HFF-Myc (cell line): ENCODE results near the gene ENAH.
"Not testable (repeated sequence)": the region's sequence is repeated elsewhere in the genome, so short reads cannot be mapped to it uniquely, and the experiment has no call there.

ENCODE experiments used
- DNase-seq: peaks from one replicate; pipeline ENCODE4 v3.0.0-alpha.2; 2011; ENCODE audit warnings: low read depth; ENCODE audit errors: extremely low read depth
- H3K4me3 ChIP-seq: replicated peaks from 2 replicates; pipeline ENCODE4 v1.5.1; 2011; ENCODE audit warnings: low read depth, mild to moderate bottlenecking, control low read depth, low read length
- CTCF ChIP-seq: IDR thresholded peaks from 2 replicates; pipeline ENCODE4 v1.5.1; 2012; ENCODE audit warnings: mild to moderate bottlenecking, low read depth, low read length, control low read depth; ENCODE audit errors: missing control alignments

ENAH gene

DNA sequence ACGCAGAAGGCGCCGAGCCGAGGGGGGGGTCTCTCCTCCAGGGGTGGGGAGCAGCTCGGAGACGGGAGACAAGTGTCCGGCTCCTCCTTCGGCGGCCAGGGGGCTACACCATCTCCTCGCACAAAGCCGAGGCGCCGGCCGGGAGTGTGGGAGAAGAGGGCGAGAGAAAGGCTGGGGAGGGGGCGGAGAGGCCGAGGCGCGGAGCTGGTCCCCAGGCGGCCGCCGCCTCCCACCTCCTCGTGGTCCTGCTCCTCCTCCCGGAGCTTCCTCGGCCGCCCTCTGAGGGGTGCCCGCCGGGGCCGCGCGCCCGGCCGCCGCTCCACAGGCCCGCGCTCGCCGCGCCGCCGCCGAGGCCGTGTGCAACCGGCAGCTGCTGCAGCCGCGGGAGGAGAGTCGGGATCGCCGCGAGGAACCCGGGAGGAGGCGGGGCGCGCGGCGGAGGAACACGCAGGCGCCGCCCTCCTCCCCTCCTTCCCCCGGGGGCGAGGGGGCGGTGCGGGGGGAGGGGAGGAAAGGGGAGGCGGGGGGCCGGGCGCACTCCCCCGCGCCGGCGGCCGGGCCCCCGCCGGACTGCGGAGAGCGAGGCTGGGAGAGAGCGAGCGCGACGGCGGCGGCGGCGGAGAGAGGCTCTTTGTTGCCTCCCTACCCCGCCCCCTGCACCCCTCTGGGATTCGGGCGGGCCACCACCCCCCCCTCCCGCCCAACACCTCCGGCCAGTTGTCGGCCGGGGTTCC is at the start of gene ENAH:
Gene ENAH, minus strand, starts transcription at position 395 of the 734 bp plus-strand sequence. CDS start 433 bp downstream, outside the sequence.
- H3K4me3 ChIP-seq, result peak within 1 kb of the TSS; percentile 94
- no peak for DNase-seq
- no peak for TF ChIP-seq CTCF

GRCh38 chr1:225700889-225701465 is 48.1 kb upstream of the ENAH start:
- no peak for DNase-seq
- H3K4me3 ChIP-seq, result no peak overlapping the region

GRCh38 chr1:225700164-225700821 is 47.4 kb upstream of the ENAH start:
- DNase-seq, result peak; percentile 95
- TF ChIP-seq CTCF, result no peak
- H3K4me3 ChIP-seq, result no peak overlapping the region; the same call in 1 of the 2 replicates

More at GRCh38 chr1:225700889-225701465, 48.1 kb upstream of the ENAH start:
- TF ChIP-seq CTCF, result no peak

DNA sequence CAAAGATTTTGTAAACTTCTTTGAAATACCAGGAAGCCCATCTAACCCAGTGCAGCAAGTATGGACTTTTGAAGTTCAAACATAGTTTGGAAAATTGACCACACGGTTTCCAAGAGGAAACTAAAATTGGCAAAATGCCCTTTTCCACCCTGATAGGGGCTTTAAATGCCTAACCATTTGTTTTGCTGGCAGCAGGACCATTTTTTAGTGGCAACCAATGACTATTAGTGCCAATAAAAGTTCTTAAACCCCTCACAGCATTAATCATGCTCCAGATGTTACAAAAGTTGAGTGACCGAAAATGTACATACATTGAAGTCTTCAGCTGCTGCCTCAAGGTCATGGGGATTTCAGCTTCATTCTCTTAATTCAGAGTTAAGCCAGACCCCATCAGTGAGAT is 46.4 kb upstream of the ENAH start:
- TF ChIP-seq CTCF, result no peak
- no peak overlapping the region for H3K4me3 ChIP-seq
- DNase-seq, result no peak

DNA sequence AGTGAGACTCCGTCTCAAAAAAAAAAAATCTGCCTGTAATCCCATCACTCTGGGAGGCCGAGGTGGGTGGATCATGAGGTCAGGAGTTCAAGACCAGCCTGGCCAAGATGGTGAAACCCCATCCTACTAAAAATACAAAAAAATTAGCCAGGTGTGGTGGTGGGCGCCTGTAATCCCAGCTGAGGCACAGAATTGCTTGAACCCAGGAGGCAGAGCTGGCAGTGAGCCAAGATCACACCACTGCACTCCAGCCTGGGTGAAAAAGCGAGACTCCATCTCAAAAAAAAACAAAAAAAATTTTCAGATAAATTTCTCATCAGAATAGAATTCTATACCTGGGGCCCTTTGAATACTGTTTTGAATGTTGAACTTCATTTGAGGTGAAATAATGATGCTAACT is 45.3 kb upstream of the ENAH start:
- not testable (repeated sequence) for DNase-seq, H3K4me3 ChIP-seq

DNA sequence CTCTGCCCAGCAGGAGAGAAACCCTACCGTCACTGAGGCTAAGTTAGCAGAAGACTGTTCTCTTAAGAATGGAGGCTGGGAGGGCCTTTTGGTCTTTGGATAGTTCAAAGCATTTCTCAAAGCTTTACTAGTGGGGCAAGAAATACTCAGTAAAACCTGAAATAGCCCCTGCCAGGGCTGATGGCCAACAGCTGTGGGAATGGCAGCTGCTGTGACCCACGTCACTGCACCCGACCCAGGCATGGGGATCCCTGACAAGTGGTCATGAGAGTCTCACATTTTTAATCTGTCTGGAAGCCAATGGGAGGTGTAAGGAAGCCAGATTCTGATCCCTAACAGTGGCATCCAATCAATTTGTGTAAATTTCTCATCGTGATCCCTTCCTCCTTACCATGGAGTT is 44.5 kb upstream of the ENAH start:
- H3K4me3 ChIP-seq, result no peak overlapping the region
- TF ChIP-seq CTCF, result no peak
- no peak for DNase-seq
